HepG2 (cell line): Measurements from ENCODE around the gene GPR183. TPM values are rescaled to one million over a fixed set of nuclear protein-coding genes. Genes with fewer than 3 reads are reported as not detected.

Experiments
- ATAC-seq: fragments of 200-7000 bp; cut with Tn5 transposase; 3 replicates; pipeline ENCODE4 v1.9.1; 2020; ENCODE audit warnings: mild to moderate bottlenecking, moderate library complexity
- BruUV-seq: library from RNA; stranded (reverse); fragments of 400-500 nt; replicated peaks from 2 replicates; lab custom pipeline; 2021; lab: Mats Ljungman, UMichigan
- CTCF ChIA-PET: fragments of 300-600 bp; formaldehyde crosslinking; extraction: SDS; loops from one replicate; lab custom pipeline; 2021; ENCODE audit warnings: low total read pairs, inconsistent platforms, low intra/inter-chr PET ratio; lab: Yijun Ruan, JAX
- POLR2A ChIA-PET: fragments of 350-600 bp; sonication (Branson Sonifier 250); formaldehyde crosslinking; loops from one replicate; lab custom pipeline; 2020; ENCODE audit warnings: antibody characterized with exemption, inconsistent platforms; lab: Yijun Ruan, JAX
- DNase-seq: peaks from one replicate; pipeline ENCODE4 v3.0.0-alpha.2; 2015; ENCODE audit warnings: low spot score
- FAIRE-seq: peaks from 3 replicates; lab custom pipeline; 2011; peaks lifted over from hg19 to GRCh38; lab: Jason Lieb, UNC
- H2AFZ ChIP-seq: one replicate; pipeline ENCODE4 v1.6.1; 2011; ENCODE audit warnings: low read length, inconsistent platforms
- H3K27ac ChIP-seq: fragments of 300-600 bp; 3 replicates; pipeline ENCODE4 v1.8.0; 2011; ENCODE audit warnings: mixed run types, mild to moderate bottlenecking, mixed read lengths, low read length, inconsistent platforms; ENCODE audit not compliant: insufficient read depth; ENCODE audit errors: extremely low read length
- H3K27me3 ChIP-seq, 2 experiments: fragments of 200-600 bp in 1 of 2; 2 replicates in 1 of 2; 3 replicates in 1 of 2; pipeline versions ENCODE4 v1.6.0 to v1.8.0; 2011; ENCODE audit warnings: low read length in 2 of 2, mild to moderate bottlenecking in 2 of 2, moderate library complexity in 2 of 2, inconsistent platforms in 1 of 2; ENCODE audit not compliant: insufficient read depth in 2 of 2, control insufficient read depth in 1 of 2
- H3K36me3 ChIP-seq, 2 experiments: fragments of 200-600 bp in 1 of 2; replicated peaks in 1 of 2; 2 replicates in 1 of 2; 3 replicates in 1 of 2; pipeline versions ENCODE4 v1.5.1 to v1.8.0; 2011; ENCODE audit warnings: low read length in 2 of 2, inconsistent platforms in 1 of 2; ENCODE audit not compliant: insufficient read depth in 2 of 2, control insufficient read depth in 1 of 2
- H3K4me1 ChIP-seq: 2 replicates; pipeline ENCODE4 v1.5.1; 2012; ENCODE audit warnings: low read length, inconsistent platforms; ENCODE audit not compliant: insufficient read depth
- H3K4me2 ChIP-seq: 2 replicates; pipeline ENCODE4 v1.6.0; 2011; ENCODE audit warnings: low read depth, low read length, inconsistent platforms
- H3K4me3 ChIP-seq, 3 experiments: fragments of 200-600 bp in 1 of 3; sonication (generic), shearing (Covaris generic) in 1 of 3; replicated peaks in 1 of 3; 2 replicates each; pipeline ENCODE4 v1.5.1; 2011 to 2016; ENCODE audit warnings: low read length in 3 of 3, inconsistent platforms in 2 of 3, low read depth in 2 of 3, mild to moderate bottlenecking in 2 of 3, control low read depth in 1 of 3, mixed read lengths in 1 of 3; ENCODE audit not compliant: insufficient read depth in 1 of 3
- H3K79me2 ChIP-seq: one replicate; pipeline ENCODE4 v1.6.1; 2011; ENCODE audit warnings: low read length, inconsistent platforms; ENCODE audit not compliant: insufficient read depth
- H3K9ac ChIP-seq: 2 replicates; pipeline ENCODE4 v1.6.0; 2011; ENCODE audit warnings: mild to moderate bottlenecking, low read depth, low read length, inconsistent platforms; ENCODE audit not compliant: insufficient read depth
- H3K9me3 ChIP-seq: 2 replicates; pipeline ENCODE4 v1.5.1; 2012; ENCODE audit warnings: mild to moderate bottlenecking, low read length
- H4K20me1 ChIP-seq: 2 replicates; pipeline ENCODE4 v1.6.0; 2011; ENCODE audit warnings: inconsistent platforms, mild to moderate bottlenecking, low read length, moderate library complexity; ENCODE audit not compliant: insufficient read depth
- ADNP ChIP-seq: sonication (generic); formaldehyde crosslinking; IDR thresholded peaks from 2 replicates; pipeline ENCODE4 v1.4.0; 2020; ENCODE audit warnings: missing genetic modification reagents
- CHD4 ChIP-seq: fragments of 200-600 bp; sonication (generic); IDR thresholded peaks from 2 replicates; pipeline ENCODE4 v1.7.0; 2017; ENCODE audit warnings: mild to moderate bottlenecking, low read length, borderline replicate concordance
- E2F1 ChIP-seq: sonication (generic); formaldehyde crosslinking; IDR thresholded peaks from 2 replicates; pipeline ENCODE4 v1.5.0; 2020; ENCODE audit warnings: missing genetic modification reagents
- FIP1L1 ChIP-seq: fragments of 200-400 bp; formaldehyde crosslinking; IDR thresholded peaks from 2 replicates; pipeline ENCODE4 v1.6.1; 2018; ENCODE audit warnings: low read depth, mild to moderate bottlenecking, low read length, moderate library complexity, borderline replicate concordance; ENCODE audit not compliant: insufficient read depth
- GRHL1 ChIP-seq: sonication (generic); formaldehyde crosslinking; conservative IDR thresholded peaks from 2 replicates; pipeline ENCODE4 v1.8.0; 2022; ENCODE audit warnings: missing genetic modification reagents
- IRF2 ChIP-seq: IDR thresholded peaks from 2 replicates; pipeline ENCODE4 v1.6.1; 2018; ENCODE audit warnings: missing genetic modification reagents, missing compliant biosample characterization
- MAFK ChIP-seq, 2 experiments: IDR thresholded peaks in 1 of 2; conservative IDR thresholded peaks in 1 of 2; 2 replicates each; pipeline ENCODE4 v1.6.1; 2011; ENCODE audit warnings: improper control_type of control experiment in 2 of 2, low read length in 2 of 2
- MTF1 ChIP-seq: sonication (generic); formaldehyde crosslinking; IDR thresholded peaks from 2 replicates; pipeline ENCODE4 v1.5.0; 2020; ENCODE audit warnings: missing genetic modification reagents
- MYC ChIP-seq: sonication (generic); formaldehyde crosslinking; IDR thresholded peaks from 2 replicates; pipeline ENCODE4 v1.9.0; 2021; ENCODE audit warnings: missing genetic modification reagents, borderline replicate concordance
- NCOA5 ChIP-seq: sonication (generic); formaldehyde crosslinking; IDR thresholded peaks from 2 replicates; pipeline ENCODE4 v1.4.0; 2020; ENCODE audit warnings: missing genetic modification reagents
- REXO4 ChIP-seq: sonication (generic); formaldehyde crosslinking; IDR thresholded peaks from 2 replicates; pipeline ENCODE4 v1.8.0; 2022; ENCODE audit warnings: missing genetic modification reagents, mild to moderate bottlenecking, borderline replicate concordance
- SALL1 ChIP-seq: sonication (generic); formaldehyde crosslinking; IDR thresholded peaks from 2 replicates; pipeline ENCODE4 v1.8.0; 2022; ENCODE audit warnings: mild to moderate bottlenecking, missing genetic modification reagents
- TGIF2 ChIP-seq: IDR thresholded peaks from 2 replicates; pipeline ENCODE4 v1.6.1; 2016; ENCODE audit warnings: control low read depth, missing compliant biosample characterization
- TOE1 ChIP-seq: sonication (generic); formaldehyde crosslinking; IDR thresholded peaks from 2 replicates; pipeline ENCODE4 v1.4.0; 2020; ENCODE audit warnings: mild to moderate bottlenecking, missing genetic modification reagents
- ZFX ChIP-seq: sonication (generic); formaldehyde crosslinking; IDR thresholded peaks from 2 replicates; pipeline ENCODE4 v1.4.0; 2020; ENCODE audit warnings: mild to moderate bottlenecking, low read depth, missing genetic modification reagents, moderate library complexity
- ZNF264 ChIP-seq: sonication (generic); formaldehyde crosslinking; IDR thresholded peaks from 2 replicates; pipeline ENCODE4 v1.4.0; 2020; ENCODE audit warnings: missing genetic modification reagents
- ZNF569 ChIP-seq: sonication (generic); formaldehyde crosslinking; IDR thresholded peaks from 2 replicates; pipeline ENCODE4 v1.5.0; 2020; ENCODE audit warnings: mild to moderate bottlenecking, missing genetic modification reagents, moderate library complexity, borderline replicate concordance
- ZNF792 ChIP-seq: IDR thresholded peaks from 2 replicates; pipeline ENCODE4 v1.6.1; 2016
- WGBS: methylation state at CpG from one replicate; pipeline ENCODE4 v1.1.6; 2017; ENCODE audit warnings: low lambda C conversion rate; 5-methylcytosine and 5-hydroxymethylcytosine counted together
- in situ Hi-C: cut with HindIII; loops from 2 replicates; pipeline ENCODE4 v1.10.0; 2017; ENCODE audit warnings: low pct_unique_long_range_greater_than_20kb; ENCODE audit not compliant: extremely low pct_ligation_motif_present
- intact Hi-C: fragments of 100-400 bp; cut with micrococcal nuclease; formaldehyde crosslinking; loops from one replicate; pipeline ENCODE4 v1.10.0; 2022; ENCODE audit not compliant: unreplicated experiment
- polyA plus RNA-seq, 8 experiments: library from polyadenylated mRNA; depleted of rRNA in 3 of 8; stranded (reverse) in 7 of 8; unstranded in 1 of 8; fragments of >200 nt; fragmentation: Illumina TruSeq in 4 of 8; extraction: Trizol in 4 of 8; gene quantifications; 2 replicates each; pipeline versions ENCODE4 v1.2.1 to v1.2.3, GENCODE V29; 2011 to 2016; ENCODE audit warnings: low read depth in 4 of 8, missing spikeins in 1 of 8, mixed read lengths in 1 of 8; ENCODE audit not compliant: insufficient read depth in 1 of 8
- total RNA-seq, 5 experiments: library from RNA; depleted of rRNA; stranded (reverse); fragments of >200 nt; fragmentation: Illumina TruSeq; extraction: Trizol; gene quantifications; 2 replicates each; pipeline ENCODE4 v1.2.3, GENCODE V29; 2016; ENCODE audit warnings: low read depth in 1 of 5

The GPR183 gene
- total and polyA plus RNA-seq, 2 of the 13 experiments (the other 11 are each of a cell fraction or from before 2014, with no cell fraction given) = not detected

- TF ChIP-seq TOE1 (CRISPR knock-in tag) = no peak
Measured at GRCh38 chr13:99302637-99303505, 4.3 kb downstream of the GPR183 start (continued).

GRCh38 chr13:99301913-99302636, 5.1 kb downstream of the GPR183 start:
- no peak for DNase-seq
- Histone ChIP-seq H3K4me3 (no peak overlapping the region), H3K27ac (no peak overlapping the region), H4K20me1 (no peaks in the 10 kb centered on the region), H3K79me2 (no peaks in the 10 kb centered on the region), H3K27me3 (no peaks in the 10 kb centered on the region), H3K36me3 (peaks cover 2 to 7% of the 10 kb centered on the region in 2 experiments; a peak in 4 of 5 replicates), H3K4me2 (no peak overlapping the region), H2AFZ (no peak overlapping the region), H3K9me3 (no peaks in the 10 kb centered on the region), H3K9ac (no peak overlapping the region), H3K4me1 (no peaks in the 10 kb centered on the region)
- FAIRE-seq = no peak
- in situ Hi-C loops (no loop called here), intact Hi-C loops (no loop called here)
- ChIA-PET CTCF (no interaction called here), POLR2A (no interaction called here)
- WGBS = 86% methylated on average over 1 of the region's 1 CpG
- no peak for ATAC-seq
- BruUV-seq = no TSS peak
- TF ChIP-seq CHD4 = no peak
- no peak for TF ChIP-seq GRHL1
- TF ChIP-seq SALL1 (CRISPR knock-in tag) = no peak
- TF ChIP-seq E2F1 (CRISPR knock-in tag) = no peak
- no peak for TF ChIP-seq IRF2 (CRISPR knock-in tag)
- no peak for TF ChIP-seq NCOA5 (CRISPR knock-in tag)
- TF ChIP-seq MTF1 (CRISPR knock-in tag) = no peak
- TF ChIP-seq ZFX (CRISPR knock-in tag) = no peak
- no peak for TF ChIP-seq ZNF569 (CRISPR knock-in tag)
- no peak for TF ChIP-seq ZNF264 (CRISPR knock-in tag)
- TF ChIP-seq ADNP (CRISPR knock-in tag) = no peak
- TF ChIP-seq ZNF792 (CRISPR knock-in tag) = no peak
- TF ChIP-seq TGIF2 (CRISPR knock-in tag) = no peak
- no peak for TF ChIP-seq REXO4 (CRISPR knock-in tag)
- TF ChIP-seq FIP1L1 = no peak
- TF ChIP-seq MAFK (conservative IDR thresholded peaks at IDR 0.05 in 1 of 2, IDR thresholded peaks at IDR 0.05 in 1 of 2; ENCODE audit: low read length in 2 of 2) = no peak
- no peak for TF ChIP-seq MYC (CRISPR knock-in tag)
